HL-60 (cell line): ENCODE measurements around the gene UCHL3.

ENCODE experiments used
- DNase-seq, 2 experiments: peaks; one replicate each; pipeline ENCODE4 v3.0.0-alpha.2; 2010 to 2020; ENCODE audit warnings: low read depth in 1 of 2, low spot score in 1 of 2
- H3K27ac ChIP-seq: fragments of 250-450 bp; sonication (Bioruptor Pico); replicated peaks from 2 replicates; pipeline ENCODE4 v1.5.1; 2020; ENCODE audit warnings: mild to moderate bottlenecking, moderate library complexity
- H3K27me3 ChIP-seq: fragments of 250-450 bp; sonication (Bioruptor Pico); 2 replicates; pipeline ENCODE4 v1.5.1; 2021; ENCODE audit warnings: mild to moderate bottlenecking, moderate library complexity; ENCODE audit not compliant: insufficient read depth, poor library complexity, severe bottlenecking
- H3K4me3 ChIP-seq: replicated peaks from 2 replicates; pipeline ENCODE4 v1.5.1; 2011; ENCODE audit warnings: mild to moderate bottlenecking, control low read depth, low read length; ENCODE audit not compliant: insufficient read depth
- CTCF ChIP-seq: IDR thresholded peaks from one replicate; pipeline ENCODE4 v1.5.1; 2011; ENCODE audit warnings: low read length, control low read depth, inconsistent platforms; ENCODE audit not compliant: insufficient read depth
- GABPA ChIP-seq: IDR thresholded peaks from 2 replicates; pipeline ENCODE4 v1.6.1; 2012; ENCODE audit warnings: low read depth
- POLR2AphosphoS5 ChIP-seq: IDR thresholded peaks from 2 replicates; pipeline ENCODE4 v1.6.1; 2012; ENCODE audit warnings: low read depth
- REST ChIP-seq: IDR thresholded peaks from 2 replicates; pipeline ENCODE4 v1.6.1; 2012; ENCODE audit warnings: low read depth; ENCODE audit not compliant: insufficient replicate concordance
- SPI1 ChIP-seq: IDR thresholded peaks from 2 replicates; pipeline ENCODE4 v1.6.1; 2012; ENCODE audit warnings: low read depth, mild to moderate bottlenecking, borderline replicate concordance

The UCHL3 gene

GRCh38 chr13:75533861-75534260, 15.7 kb upstream of the UCHL3 start:
- TF ChIP-seq SPI1 (no peak), POLR2AphosphoS5 (no peak), REST (no peak), GABPA (no peak), CTCF (no peak)
- DNase-seq, result no peak

GRCh38 chr13:75537401-75538365, 11.9 kb upstream of the UCHL3 start, which contains the start of gene COMMD6:
Gene COMMD6, minus strand, starts transcription at chr13:75537841. Its CDS starts 36 bp downstream, at chr13:75537805.
- Histone ChIP-seq H3K4me3 (peak within 1 kb of the TSS; percentile 91), H3K27ac (peak within 1 kb of the TSS; percentile 87), H3K27me3 (no peaks in the 10 kb centered on the region)
- TF ChIP-seq CTCF (no peak), REST (peak; percentile 31), GABPA (peak; percentile 36), SPI1 (peak; percentile 71; the same call in 1 of the 2 replicates), POLR2AphosphoS5 (peak; percentile 86)
- peak; percentile 69 to 80 for DNase-seq

More at GRCh38 chr13:75533861-75534260, 15.7 kb upstream of the UCHL3 start:
- no peak overlapping the region for H3K27ac ChIP-seq
- H3K27me3 ChIP-seq, result no peaks in the 10 kb centered on the region
- H3K4me3 ChIP-seq, result no peak overlapping the region

- peak; percentile 44 to 85 for DNase-seq
- no peak overlapping the region for H3K4me3 ChIP-seq
- no peak overlapping the region for H3K27ac ChIP-seq
- no peaks in the 10 kb centered on the region for H3K27me3 ChIP-seq
- no peak for TF ChIP-seq GABPA
- TF ChIP-seq SPI1, result peak; percentile 53; the same call in 1 of the 2 replicates
These were observed 8.3 kb upstream of the UCHL3 start for GRCh38 chr13:75541287-75541686.

GRCh38 chr13:75541961-75542360, 7.6 kb upstream of the UCHL3 start:
- no peak for TF ChIP-seq GABPA
- no peak for TF ChIP-seq POLR2AphosphoS5
- no peak for TF ChIP-seq CTCF
- no peak for TF ChIP-seq REST
- no peak for TF ChIP-seq SPI1
- Histone ChIP-seq H3K27me3 (no peaks in the 10 kb centered on the region), H3K4me3 (no peak overlapping the region), H3K27ac (no peak overlapping the region)
- no peak for DNase-seq
